Measurements from ENCODE around the gene PLIN1. TPM values are rescaled to one million over a fixed set of nuclear protein-coding genes. Genes with fewer than 3 reads are reported as not detected.

PLIN1 gene
- total RNA-seq, 1 experiment from 2014 or later = 0.09 TPM

DNA sequence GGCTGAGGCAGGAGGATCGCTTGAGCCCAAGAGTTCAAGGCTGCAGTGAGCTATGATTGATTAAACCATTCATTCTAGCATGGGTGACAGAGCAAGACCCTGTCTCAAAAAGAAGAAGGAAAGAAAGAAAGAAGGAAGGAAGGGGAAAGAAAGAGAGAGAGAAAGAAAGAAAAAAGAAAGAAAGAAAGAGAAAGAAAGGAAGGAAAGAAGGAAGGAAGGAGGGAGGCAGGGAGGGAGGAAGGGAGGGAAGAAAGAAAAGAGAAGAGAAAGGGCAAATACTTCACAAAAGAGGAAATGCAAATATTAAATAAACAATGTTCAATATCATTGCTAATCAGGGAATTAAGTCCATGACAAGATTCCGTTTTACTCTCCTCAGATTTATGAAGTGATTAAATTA lies 19.9 kb downstream of the PLIN1 start:
- WGBS (ENCODE audit: extremely low coverage, insufficient read length, low lambda C conversion rate) = no CpG with 5 or more reads among the region's 2 CpGs
- no peak overlapping the region for H2AFZ ChIP-seq (ENCODE audit: low read length)
- no peaks in the 10 kb centered on the region for H3K79me2 ChIP-seq (ENCODE audit: insufficient read depth, low read length)

More for the DNA sequence above, 19.9 kb downstream of the PLIN1 start:
- no peak overlapping the region for H2BK120ac ChIP-seq (ENCODE audit: low read depth, low read length, poor library complexity, severe bottlenecking)
- H3K9ac ChIP-seq (ENCODE audit: extremely low read depth, insufficient read length, low read length) = no peak overlapping the region
- peaks cover 41% of the 10 kb centered on the region for H3K27me3 Mint-ChIP-seq (ENCODE audit: low read depth)
- H2BK15ac ChIP-seq (ENCODE audit: low read depth, low read length) = no peak overlapping the region
- H3K36me3 Mint-ChIP-seq (ENCODE audit: insufficient read depth in 1 of 3, low read depth in 3 of 3) = peaks cover 3 to 5% (median 4%) of the 10 kb centered on the region in 3 experiments
- no peak overlapping the region for H4K91ac ChIP-seq (ENCODE audit: insufficient read length, low read depth, low read length)
- no peak overlapping the region for H2AK5ac ChIP-seq (ENCODE audit: insufficient read length, low read length)
- no peak overlapping the region for H3K23ac ChIP-seq (ENCODE audit: insufficient read length, low read depth, low read length)
- H4K20me1 ChIP-seq (ENCODE audit: control insufficient read depth, insufficient read depth, insufficient read length) = no peaks in the 10 kb centered on the region
- no peak overlapping the region for H2BK12ac ChIP-seq (ENCODE audit: insufficient read length, low read depth, low read length)
- H4K5ac ChIP-seq (ENCODE audit: insufficient read length, low read depth, low read length) = no peak overlapping the region
- H3K4me1 ChIP-seq (ENCODE audit: insufficient read depth, low read length) = no peaks in the 10 kb centered on the region
- H3K23me2 ChIP-seq (ENCODE audit: insufficient read length, low read depth, low read length, poor library complexity, severe bottlenecking) = peaks cover 5% of the 10 kb centered on the region
- no peaks in the 10 kb centered on the region for H3K9me3 ChIP-seq (ENCODE audit: control insufficient read depth, low read depth, low read length)
- no peak overlapping the region for H3K4me3 Mint-ChIP-seq
- H3K27me3 ChIP-seq (ENCODE audit: insufficient read depth, low read length) = no peaks in the 10 kb centered on the region; the same call in 1 of the 2 replicates
- no peak overlapping the region for H3K18ac ChIP-seq (ENCODE audit: insufficient read length, low read depth, low read length)
- no peak overlapping the region for H2BK20ac ChIP-seq (ENCODE audit: low read depth, low read length, poor library complexity, severe bottlenecking)
- peaks cover 5 to 16% of the 10 kb centered on the region in 2 experiments for H3K4me1 Mint-ChIP-seq
- H3K79me1 ChIP-seq (ENCODE audit: insufficient read depth, low read depth, low read length, poor library complexity, severe bottlenecking) = no peaks in the 10 kb centered on the region
- H3K56ac ChIP-seq (ENCODE audit: insufficient read length, low read depth, low read length) = no peak overlapping the region
- H3K14ac ChIP-seq (ENCODE audit: insufficient read depth, low read length) = no peak overlapping the region
- H4K8ac ChIP-seq (replicated peaks; ENCODE audit: insufficient read length, low read depth, low read length) = no peak overlapping the region
- no peak for DNase-seq
- no peak overlapping the region for H2BK5ac ChIP-seq (ENCODE audit: insufficient read length, low read length)
- H3T11ph ChIP-seq (ENCODE audit: low read length) = no peak overlapping the region
- no peak overlapping the region for H3K4ac ChIP-seq (ENCODE audit: low read depth, low read length)
- H3K27ac Mint-ChIP-seq = no peak overlapping the region
- H3K4me2 ChIP-seq (ENCODE audit: insufficient read depth, insufficient read length, low read length) = no peak overlapping the region
- no peaks in the 10 kb centered on the region for H3K9me3 Mint-ChIP-seq
- TF ChIP-seq, protein P1, sequence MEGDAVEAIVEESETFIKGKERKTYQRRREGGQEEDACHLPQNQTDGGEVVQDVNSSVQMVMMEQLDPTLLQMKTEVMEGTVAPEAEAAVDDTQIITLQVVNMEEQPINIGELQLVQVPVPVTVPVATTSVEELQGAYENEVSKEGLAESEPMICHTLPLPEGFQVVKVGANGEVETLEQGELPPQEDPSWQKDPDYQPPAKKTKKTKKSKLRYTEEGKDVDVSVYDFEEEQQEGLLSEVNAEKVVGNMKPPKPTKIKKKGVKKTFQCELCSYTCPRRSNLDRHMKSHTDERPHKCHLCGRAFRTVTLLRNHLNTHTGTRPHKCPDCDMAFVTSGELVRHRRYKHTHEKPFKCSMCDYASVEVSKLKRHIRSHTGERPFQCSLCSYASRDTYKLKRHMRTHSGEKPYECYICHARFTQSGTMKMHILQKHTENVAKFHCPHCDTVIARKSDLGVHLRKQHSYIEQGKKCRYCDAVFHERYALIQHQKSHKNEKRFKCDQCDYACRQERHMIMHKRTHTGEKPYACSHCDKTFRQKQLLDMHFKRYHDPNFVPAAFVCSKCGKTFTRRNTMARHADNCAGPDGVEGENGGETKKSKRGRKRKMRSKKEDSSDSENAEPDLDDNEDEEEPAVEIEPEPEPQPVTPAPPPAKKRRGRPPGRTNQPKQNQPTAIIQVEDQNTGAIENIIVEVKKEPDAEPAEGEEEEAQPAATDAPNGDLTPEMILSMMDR (conservative IDR thresholded peaks at IDR 0.05) = no peak
- H3K27ac ChIP-seq (ENCODE audit: insufficient read length, low read depth, low read length) = no peak overlapping the region
